NCI-H82 treated with DMSO at 0.1 percent for 48 hours (cell line): ENCODE measurements around the gene MYEF2.
A peak's percentile ranks its signal among the peaks of the same experiment; 100 is the strongest.

ENCODE experiments used
- DNase-seq: peaks from one replicate; lab custom pipeline; 2025; ENCODE audit not compliant: unreplicated experiment; lab: John Stamatoyannopoulos, UW

Gene MYEF2

DNA sequence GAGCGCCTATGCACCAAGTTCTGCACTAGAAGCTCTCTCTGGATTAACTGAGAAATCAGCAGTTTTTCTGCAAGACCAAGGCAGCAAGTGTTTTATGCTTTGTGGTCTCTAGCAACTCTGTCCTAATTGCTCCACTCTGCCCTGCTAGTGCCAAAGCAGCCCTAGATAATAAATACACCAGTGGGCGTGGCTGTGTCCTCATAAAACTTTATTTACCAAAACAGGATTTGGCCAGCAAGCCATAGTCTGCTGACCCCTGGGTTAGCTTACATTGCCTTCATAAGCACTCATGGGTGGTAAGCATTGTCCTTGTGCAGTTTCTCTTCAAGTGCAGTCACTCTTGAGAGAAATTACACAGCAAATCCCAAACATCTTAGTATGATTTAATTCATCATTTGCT, 88.0 kb downstream of the MYEF2 start:
- no peak for DNase-seq

DNA sequence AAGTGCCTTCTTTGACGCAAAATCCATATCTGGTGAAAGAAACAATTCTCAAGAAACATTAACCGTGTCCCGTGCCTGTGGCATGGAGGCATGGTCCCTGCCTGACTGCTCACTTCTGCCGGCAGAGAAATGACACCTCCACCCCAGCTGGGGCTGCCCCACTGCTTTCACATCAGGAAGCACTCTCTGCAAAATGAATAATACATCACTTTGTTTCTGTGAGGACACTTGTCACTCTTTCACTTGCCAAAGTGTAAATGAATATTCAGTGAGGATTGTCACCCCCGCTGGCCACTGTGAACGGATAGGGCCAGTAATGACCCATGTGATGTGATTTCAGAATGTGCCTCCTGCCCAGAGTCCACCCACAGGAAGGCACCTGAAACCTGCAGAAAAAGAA, 88.4 kb downstream of the MYEF2 start:
- no peak for DNase-seq

DNA sequence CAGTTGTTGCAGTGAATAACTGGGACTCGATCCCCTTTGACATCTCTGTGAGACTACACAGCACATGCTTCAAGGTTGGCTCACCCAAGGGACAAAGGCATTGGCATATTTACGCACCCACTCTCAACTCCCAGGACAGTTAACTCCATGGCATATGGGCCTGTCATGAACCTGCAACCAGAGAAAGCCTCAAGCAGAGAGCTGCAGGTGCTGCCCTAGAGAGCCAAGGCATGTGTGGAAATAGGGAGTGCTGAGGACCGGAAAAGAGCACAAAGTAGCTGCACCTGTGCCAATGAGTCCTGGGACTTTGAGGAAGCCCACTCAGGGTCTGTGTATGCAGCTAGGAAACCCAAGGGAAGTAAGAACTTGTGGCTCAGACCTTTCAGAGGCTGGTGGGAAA, 90.3 kb downstream of the MYEF2 start:
- no peak for DNase-seq

GRCh38 chr15:48086576-48086975, 91.5 kb downstream of the MYEF2 start:
- no peak for DNase-seq

DNA sequence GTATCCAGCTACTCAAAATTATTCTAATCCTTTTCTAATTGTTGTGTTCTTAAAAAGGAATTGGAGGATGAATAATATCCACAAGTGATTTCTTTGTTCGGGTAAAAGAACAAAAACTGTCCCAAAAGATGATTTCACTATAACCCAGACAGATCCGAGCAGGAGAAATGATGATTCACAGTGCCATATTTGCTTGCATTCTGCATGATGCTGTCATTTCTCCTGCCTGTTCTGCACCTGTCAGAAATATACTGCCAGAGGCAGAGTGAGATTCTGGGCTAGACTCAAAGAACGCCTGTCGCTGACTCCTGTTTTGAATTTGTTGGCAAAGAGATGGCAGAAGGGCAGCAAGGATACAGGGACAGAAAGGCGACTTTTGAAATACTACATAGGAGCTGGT, 92.0 kb downstream of the MYEF2 start:
- no peak for DNase-seq

- DNase-seq = no peak
Measured at GRCh38 chr15:48085591-48085930, 92.5 kb downstream of the MYEF2 start.

DNA sequence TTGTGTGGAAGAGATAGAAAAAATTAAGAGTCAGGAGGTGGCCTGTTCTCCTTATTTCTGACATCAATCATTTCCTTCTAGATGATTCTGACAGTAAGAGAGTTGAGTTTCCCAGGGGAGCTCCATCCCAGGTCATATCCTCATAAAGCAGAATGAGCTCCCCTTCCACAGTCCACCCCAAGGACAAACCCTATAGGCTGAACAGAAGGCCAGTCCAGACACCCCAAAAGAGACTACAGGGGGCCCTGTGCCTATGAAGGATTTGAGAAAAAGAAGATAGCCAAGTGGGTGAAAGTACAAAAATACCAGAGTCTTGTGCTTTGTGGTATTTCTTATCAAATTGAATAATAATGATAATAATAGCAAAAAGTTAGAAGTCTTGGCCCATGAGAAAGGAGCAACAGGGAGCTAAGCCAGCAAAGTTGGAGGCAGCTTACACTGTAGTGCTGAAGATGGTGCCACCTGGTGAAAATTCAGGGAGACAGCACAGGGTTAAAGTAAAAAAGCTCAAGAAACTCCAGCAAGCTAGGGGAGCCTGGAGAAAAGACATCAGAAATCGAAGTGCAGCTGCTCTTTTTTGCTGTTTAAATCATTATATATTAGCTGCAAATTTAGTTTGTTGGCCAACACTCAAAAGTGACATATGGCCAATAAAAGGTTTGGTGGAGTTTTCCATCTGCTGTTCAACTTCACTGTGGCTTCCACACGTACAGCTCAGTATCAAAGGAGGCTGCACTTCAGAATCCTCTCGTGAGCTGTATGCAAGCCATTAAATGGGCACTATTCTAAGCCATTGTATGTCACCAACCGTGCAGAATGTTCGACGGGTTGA, 93.1 kb downstream of the MYEF2 start:
- DNase-seq = peak; percentile 72
